Measurements from ENCODE around the gene MTHFD2.

DNA sequence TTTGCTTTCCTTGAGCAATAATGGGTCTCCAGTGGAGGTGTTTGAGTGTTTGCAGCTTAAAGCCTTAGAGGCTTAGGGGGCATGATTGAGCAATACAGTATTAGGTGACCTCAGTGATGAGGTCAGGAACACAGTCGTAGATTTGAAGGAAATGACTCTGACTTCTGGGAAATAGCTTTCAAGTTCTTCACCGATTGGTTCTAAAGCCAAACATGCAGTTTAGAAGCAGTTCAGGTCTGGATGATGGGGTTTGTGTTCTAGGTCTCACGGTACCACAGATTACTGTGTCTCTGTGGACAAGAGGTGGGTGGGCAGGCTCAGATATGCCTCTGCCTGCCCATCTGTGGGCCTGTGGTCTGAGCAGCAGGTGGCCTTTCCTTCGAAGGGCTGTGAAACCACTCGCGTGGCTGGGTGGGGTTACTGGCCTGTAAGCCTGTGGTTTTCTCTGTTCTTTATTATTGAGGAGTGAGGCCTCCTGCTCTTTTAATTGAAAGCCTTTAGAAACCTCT, 7.8 kb downstream of the MTHFD2 start:
- TF ChIP-seq, protein P1, sequence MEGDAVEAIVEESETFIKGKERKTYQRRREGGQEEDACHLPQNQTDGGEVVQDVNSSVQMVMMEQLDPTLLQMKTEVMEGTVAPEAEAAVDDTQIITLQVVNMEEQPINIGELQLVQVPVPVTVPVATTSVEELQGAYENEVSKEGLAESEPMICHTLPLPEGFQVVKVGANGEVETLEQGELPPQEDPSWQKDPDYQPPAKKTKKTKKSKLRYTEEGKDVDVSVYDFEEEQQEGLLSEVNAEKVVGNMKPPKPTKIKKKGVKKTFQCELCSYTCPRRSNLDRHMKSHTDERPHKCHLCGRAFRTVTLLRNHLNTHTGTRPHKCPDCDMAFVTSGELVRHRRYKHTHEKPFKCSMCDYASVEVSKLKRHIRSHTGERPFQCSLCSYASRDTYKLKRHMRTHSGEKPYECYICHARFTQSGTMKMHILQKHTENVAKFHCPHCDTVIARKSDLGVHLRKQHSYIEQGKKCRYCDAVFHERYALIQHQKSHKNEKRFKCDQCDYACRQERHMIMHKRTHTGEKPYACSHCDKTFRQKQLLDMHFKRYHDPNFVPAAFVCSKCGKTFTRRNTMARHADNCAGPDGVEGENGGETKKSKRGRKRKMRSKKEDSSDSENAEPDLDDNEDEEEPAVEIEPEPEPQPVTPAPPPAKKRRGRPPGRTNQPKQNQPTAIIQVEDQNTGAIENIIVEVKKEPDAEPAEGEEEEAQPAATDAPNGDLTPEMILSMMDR (IDR thresholded peaks at IDR 0.05), result no peak
- TF ChIP-seq POLR2A (IDR thresholded peaks at IDR 0.05), result no peak

All from testis (tissue), 2 donors.